Measurements from ENCODE around the gene ZNF507.
A peak's percentile ranks its signal among the peaks of the same experiment; 100 is the strongest.
"Not testable (repeated sequence)": the region's sequence is repeated elsewhere in the genome, so short reads cannot be mapped to it uniquely, and the experiment has no call there.

ZNF507 gene

DNA sequence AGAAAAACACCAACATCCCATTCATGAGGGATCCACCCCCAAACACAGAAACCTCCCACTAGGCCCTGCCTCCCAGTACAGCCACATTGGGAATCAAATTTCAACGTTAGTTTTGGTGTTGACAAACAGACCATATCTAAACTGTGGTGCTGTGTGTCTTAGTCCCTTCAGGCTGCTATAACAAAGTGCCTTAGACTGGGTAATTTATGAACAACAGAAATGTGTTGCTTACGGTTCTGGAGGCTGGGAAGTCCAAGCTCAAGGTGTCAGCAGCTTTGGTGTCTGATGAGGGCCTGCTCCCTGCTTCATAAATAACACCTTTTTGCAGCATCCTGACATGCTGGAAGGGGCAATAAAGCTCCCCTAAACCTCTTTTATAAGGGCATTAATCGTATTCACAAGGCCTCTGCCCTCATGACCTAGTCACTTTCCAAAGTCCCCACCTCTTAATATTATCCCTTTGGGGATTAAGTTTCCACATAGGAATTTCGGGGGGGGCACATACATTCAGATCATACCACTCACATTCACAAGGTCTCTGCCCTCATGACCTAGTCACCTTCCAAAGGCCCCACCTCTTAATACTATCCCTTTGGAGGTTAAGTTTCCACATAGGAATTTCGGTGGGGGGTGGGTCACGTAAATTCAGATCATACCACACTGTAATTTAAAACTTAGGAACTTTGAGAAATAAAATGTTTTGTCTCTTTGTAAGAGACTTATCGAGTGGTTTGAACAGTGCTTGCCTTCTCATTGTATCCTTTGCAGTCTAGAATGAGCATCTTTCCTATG lies 27.5 kb downstream of the ZNF507 start:
- ATAC-seq, result no peak

DNA sequence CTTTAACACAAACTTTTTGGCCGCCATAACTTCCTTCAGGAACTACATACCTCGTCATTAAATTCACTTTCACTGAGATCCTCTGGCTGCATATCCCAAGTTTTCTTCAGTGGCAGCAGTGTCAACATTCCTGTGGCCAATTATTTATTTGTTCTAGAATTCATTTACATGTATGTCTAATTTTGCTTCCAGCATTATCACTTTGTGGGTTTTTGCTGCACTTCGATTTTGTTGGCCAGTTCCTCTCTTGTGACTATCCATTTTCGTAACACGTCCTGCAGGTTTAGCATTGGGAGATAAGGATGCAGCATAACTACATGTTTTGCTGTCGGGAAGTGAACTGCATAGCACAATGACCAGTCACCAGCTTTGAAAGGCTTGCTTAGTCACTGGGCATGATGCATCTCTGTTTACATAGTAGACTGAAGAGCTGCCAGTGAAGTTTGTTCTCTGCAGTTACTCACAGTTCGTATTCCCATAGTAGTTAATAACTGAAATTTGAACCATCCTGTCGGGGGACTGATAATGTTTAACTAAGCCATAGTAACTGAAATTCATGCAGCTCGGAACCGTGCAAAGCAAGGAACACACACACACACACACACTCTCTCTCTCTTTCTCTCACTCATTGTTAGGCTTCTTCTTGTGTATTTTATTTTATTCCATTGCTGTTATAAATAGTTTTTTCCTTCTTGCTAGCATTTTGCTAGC lies 28.3 kb downstream of the ZNF507 start:
- no peak for ATAC-seq

DNA sequence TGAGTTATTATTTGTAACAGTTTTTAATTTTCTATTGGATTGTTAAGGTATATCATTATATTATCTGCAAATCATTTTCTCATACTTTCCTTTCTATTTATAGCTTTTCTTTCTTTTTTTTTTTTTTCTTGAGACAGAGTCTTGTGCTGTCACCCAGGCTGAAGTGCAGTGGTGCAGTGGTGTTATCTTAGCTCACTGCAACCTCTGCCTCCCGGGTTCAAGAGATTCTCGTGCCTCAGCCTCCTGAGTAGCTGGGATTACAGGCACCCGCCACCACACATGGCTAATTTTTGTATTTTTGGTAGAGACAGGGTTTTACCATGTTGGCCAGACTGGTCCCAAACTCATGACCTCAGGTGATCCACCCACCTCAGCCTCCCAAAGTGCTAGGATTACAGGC lies 29.0 kb downstream of the ZNF507 start:
- ATAC-seq, result not testable (repeated sequence)

DNA sequence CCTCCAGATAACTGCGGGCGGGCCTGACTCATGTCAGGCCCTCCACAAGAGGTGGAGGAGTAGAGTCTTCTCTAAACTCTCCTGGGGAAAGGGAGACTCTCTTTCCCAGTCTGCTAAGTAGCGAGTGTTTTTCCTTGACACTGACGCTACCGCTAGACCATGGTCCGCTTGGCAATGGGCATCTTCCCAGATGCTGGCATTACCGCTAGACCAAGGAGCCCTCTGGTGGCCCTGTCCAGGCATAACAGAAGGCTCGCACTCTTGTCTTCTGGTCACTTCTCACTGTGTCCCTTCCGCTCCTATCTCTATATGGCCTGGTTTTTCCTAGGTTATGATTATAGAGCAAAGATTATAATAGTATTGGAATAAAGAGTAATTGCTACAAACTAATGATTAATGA lies 31.7 kb downstream of the ZNF507 start:
- ATAC-seq, result not testable (repeated sequence)

DNA sequence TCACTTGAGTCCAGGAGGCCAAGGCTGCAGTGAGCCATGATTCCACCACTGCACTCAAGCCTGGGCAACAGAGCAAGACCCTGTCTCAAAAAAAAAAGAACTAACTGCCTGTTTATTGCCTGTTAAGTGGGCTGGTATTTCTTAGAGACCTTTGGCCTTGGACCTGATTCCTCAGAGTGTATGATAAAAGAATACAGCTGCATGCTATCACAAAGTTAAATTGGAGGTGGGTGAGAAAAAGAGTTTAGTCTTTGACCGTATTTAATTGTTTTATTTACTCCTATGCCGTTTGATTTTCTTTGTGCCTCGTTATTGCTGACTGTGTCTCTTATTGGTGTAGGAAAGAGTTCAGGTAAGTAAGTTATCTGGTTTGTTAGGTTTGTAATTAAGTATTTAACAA lies 34.9 kb downstream of the ZNF507 start:
- ATAC-seq, result no peak

DNA sequence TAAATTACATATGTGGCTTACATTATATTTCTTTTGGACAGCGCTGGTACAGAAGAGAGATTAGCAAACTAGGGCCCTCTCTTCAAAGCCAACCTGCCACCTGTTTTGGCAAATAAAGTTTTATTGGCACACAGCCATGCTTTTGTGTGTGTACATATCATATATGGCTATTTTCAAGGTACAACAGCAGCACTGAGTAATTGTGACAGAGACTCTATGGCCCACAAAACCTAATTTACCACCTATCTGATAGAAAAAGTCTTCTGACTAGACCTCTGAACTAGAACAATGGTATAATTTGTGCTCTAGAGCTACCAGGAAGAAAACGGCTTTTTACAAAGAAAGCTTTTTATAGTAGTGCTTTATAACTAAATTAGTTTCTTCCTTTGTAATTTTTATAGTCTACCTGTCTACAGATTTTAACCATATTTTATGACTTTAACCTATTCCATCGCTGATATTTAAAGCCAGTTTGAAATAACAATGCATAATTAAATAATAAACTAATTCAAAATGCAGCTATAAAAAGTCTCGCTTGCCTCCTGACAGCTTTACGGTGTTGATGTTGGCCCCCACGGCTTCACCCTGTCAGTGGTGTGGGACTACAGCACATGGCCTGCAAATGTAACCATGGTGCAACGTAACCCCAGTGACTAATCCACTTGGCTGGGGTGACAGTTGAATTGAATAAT lies 42.4 kb downstream of the ZNF507 start:
- no peak for ATAC-seq

DNA sequence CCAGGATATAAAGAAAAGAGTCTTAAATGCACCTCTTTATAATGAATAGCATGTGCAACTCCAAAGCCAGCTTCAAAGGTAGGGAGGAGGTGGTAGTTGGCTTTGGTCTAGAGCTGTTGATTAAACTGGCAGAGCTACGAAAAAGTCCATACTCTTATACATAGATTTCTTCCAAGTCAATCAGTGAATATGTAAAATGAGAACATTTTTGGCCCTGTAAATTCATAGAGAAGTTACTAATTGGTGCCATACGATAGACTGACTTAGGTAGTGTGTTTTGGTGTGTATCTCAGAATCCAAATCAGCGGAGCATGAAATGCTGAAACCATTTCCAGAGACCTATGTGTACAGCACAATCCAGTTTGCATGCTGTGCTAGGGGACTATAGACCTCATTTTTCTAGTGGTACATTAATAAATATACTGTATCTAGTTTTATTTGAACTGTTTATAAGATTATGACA lies 43.0 kb downstream of the ZNF507 start:
- ATAC-seq, result no peak

DNA sequence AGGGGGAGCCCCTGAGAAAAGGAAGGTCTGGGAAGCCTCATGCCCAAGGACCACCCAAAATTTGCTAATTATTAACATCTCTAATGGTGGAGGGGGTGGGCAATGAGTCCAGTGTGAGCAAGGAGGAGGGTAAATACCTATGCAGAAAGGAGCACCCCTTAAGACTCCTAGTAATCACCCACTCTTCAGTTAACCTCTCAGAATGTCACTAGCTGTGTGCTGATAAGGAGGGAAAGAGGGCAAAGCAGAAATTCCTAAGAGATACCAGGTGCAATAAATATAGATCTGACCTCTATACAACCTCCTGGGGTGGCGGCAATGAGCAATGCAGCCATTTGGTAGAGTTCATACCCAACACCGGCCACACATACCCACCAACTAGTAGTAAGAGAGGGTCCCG lies 47.5 kb downstream of the ZNF507 start:
- ATAC-seq, result no peak

DNA sequence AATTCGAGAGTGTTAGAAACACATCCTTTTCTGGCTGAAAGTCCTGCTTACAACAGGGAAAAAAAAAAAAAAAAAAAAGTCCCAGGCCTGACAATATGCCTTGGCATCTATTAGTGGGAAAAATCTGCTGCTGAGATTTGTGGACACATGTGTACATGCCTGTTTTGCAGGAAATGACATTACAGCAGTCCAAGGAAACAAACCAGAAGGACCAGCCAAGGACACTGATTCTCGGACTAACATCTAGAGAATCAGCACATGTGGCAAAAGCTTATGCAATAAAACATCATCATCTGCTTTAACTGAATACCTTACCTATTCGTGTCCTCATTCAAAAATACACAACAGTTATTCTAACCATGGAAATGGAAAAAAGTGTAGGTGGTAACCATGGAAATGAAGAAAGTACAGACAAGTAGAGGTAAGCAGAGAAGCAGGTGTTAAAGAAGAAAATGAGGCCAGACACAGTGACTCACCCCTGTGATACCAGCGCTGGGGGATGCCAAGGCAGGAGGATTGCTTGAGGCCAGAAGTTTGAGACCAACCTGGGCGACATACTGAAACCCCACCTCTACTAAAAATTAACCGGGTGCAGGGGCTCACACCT lies 50.7 kb downstream of the ZNF507 start:
- peak; percentile 85 to 91 for ATAC-seq

DNA sequence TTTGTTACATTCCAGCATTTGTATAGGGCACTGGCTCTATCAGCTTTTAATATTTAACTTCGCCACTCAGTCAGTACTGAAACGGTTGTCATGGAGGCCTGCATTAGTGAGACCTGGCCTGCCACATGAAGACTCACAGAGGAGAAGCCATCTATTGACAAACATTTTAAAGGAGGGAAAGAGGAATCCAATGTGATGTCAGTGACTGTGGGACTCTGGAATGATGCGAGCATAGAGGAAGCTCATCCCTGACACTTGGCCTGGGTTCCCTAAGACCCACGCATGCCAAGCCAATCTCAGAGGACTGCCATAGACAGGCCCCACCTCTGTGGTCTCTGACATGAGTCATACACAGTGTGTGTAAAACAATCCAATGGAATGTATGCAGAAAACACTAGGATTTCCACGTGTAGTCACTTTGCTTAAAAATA lies 52.3 kb downstream of the ZNF507 start:
- no peak for ATAC-seq

DNA sequence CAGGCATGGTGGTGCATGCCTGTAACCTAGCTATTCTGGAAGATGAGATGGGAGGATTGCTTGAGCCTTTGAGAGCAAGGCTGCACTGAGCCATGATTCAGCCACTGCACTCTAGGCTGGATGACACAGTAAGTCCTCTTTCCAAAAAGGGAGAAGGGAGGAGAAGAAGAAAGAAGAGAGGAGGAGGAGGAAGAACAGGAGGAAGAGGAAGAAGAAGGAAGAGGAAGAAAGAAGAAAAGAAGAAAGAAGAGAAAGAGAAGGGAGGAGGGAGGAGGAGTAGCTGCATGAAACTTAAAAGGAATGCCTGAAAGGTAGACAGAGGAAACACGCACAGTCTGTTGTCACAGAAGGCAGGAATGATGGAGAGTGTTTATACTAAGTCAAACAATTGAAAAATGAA lies 56.6 kb downstream of the ZNF507 start:
- no peak for ATAC-seq

DNA sequence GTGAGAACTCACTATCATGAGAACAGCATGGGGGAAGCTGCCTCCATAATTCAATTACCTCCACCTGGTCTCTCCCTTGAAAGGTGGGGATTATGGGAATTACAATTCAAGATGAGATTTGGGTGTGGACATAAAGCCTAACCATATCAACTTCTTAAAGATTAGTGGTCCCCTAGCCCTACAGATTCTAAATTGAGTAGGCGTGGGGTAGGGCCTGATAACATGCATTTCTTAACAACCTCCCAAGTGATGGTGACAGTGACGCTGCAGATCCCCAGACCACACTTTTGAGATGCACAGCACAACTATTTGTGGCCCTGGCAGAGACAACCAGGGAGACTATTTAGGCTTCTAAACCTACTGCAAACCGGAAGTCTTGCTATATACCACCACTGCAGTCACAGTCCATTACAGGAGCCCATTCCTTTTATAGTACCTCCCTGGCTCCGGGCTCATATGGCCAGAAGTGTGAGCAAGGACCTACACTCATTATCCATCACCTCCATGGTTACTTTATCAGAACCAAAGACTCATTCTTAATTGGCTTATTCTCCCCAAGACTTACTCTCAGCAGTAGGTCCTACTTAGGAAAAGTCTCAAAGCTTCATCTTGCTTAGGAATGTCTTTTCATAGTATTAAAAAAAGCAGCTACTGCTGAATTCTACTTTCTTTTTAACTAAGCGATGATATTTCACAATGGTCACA lies 58.0 kb downstream of the ZNF507 start:
- ATAC-seq, result no peak

DNA sequence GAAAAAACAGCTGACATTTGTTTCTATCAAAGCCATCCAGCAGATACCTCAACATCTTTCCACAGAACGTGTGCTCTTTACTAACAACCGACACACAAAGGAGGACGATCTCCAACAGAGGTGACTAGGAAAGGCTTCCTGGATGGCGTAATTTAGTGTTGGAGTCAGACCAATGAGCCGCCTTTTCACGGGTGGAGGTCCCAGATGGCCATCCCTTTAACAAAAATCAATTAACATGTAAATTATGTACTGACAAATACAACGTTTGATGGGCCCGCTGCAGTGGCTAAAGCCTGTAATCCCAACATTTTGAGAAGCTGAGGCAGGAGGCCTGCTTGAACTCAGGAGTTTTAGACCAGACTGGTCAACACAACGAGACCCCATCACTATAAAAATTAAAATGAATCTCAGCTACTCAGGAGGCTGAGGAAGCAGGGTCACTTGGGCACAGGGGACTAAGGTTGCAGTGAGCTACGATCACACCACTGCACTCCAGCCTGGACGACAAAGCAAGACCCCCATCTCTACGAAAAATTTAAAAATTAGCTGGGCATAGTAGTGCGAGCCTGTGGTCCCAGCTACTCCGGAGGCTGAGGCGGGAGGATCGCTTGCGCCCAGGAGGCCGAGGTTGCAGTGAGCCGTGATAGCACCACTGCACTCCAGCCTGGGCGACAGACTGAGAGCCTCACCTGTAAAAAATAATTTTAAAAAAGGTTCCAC lies 59.0 kb downstream of the ZNF507 start:
- ATAC-seq, result no peak

DNA sequence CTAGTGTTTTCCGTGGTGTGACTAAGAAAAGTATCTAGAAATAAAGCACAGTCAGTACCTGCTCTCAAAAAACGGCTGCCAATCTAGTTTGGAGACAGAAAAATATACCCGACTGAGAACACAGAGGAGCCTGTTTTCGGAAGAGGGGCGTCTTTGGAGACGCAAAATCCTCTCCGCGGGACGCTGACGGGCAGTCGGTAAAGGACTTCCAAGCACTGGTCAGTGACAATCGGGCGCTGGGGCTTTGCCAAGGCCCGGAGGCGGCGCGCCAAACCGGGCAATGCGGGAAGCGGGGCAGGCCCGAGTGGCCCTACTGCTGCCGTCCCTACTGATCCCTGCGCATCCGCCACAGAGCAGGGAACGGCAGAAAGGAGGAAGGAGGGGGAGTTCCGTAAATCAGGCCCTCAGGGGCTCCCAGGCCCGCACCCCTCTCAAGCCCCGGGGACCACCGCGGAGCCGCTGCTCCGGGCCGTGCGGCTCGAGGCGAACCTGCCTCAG lies 59.6 kb downstream of the ZNF507 start:
- peak; percentile 1 to 3 for ATAC-seq

DNA sequence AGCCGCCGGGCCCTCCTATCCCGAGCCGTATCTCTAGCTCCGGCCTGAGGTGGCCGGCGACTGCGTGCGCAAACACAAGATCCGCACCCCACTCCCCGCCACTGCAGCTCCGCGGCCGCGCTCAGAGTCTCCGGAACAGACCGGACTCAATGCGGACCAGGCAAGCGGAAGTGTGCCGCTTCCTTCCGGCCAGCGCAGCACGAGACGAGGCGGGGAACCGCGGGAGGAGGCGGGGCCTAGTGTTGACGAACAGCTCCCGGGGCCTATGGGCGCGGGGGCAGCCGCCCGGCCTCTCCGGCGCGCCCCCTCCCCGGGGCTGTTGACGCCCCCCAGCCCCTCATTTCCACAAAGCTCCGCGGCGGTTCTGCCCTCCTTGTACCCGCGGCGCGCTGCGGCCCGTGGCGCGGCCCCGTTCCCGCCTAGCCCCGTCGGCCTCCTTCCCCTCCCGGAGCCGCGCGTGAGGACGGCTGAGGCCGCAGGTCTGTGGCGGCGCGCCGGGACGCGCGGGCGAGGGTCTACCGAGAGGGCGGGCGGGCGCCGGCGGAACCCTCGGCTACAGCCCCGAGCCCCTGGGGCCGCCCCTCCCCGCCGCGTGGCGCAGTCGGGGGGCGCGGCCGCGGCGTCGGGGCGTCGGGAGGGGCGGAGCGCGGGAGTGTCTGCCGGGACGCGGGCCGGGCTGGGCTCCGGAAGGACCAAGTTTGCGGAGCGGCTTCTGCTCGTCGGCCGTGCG lies 60.2 kb downstream of the ZNF507 start, which contains the start of gene DPY19L3:
TSS of gene DPY19L3 (plus strand) at position 340 of the 730 bp plus-strand sequence. CDS start 2,484 bp downstream, outside the sequence.
- ATAC-seq, result peak; percentile 96 to 97

DNA sequence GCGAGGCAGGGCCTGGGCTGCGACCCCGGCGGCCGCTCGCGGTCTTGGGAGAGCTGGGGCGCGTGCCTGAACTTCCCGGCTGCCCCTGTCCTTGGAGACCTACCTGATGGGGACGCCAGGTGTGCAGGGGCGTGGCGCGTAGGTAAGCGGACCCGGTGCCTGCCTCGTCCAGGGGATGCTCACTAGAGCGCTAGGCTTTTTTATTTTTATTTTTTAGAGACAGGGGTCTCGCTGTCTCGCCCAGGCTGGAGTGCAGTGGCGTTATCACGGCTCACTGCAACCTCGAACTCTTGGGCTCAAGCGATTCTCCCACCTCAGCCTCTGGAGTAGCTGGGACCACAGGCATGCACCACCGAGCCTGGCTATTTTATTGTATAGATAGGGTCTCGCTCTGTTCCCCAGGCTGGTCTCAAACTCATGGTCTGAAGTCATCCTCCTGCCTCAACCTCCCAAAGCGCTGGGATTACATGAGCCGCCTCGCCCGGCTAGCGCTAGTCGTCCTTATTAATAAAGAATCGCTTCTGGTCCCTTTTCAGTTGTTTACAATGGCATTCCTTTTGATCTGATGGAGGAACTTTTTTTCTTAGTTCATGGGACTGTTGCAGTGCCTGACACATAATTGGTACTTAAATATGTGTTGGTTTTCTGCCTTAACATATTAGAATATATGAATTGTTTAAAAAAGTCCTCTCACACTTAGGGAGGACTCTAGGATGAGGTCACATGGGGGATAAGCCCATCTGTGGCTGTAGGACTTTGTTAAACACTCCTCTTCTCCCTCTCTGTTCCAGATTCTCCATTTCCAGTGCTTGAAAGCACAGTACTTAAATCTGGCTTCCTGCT lies 61.0 kb downstream of the ZNF507 start:
- ATAC-seq, result no peak

DNA sequence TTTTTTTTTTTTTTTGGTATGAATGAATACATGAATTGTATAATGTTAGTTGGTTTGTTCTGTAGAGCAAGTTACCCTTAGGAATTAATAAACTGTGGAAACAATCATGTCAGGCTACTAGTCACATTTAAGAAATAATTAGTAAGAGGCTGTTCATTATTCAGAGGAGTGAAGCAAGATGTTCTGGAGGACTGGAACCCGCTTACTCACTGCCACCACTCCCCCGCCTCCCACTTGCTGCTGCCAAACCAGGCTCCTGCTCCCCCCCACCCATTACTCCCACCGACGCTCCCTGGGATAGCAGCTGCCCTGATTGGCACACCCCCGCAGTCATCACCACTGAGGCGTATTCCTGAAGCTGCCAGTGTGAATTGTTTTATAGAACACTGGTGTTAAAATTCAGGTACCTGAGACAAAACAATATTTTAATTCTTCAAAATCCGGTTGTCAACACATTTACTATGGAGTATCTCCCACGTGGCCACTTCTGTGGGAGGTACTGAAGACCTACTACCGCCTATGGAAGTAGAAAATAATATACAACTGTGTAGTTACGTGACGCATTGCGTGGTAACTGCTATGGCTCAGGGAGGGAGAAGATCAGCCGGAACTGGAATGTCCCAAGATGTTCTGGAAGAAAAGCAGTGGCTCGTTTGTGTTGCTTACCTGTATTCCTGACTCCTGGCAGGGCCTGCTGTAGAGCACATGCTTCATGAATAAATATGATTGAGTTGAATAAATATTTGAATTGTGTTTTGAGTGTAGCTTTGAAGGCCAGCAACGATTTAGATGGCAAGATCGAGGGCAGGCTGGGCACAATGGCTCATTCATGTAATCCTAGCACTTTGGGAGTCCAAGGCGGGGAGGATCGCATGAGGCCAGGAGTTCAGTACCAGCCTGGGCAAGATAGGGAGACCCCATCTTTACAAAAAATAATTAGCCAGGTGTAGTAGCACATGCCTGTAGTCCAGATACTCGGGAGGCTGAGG lies 61.9 kb downstream of the ZNF507 start:
- ATAC-seq, result no peak

DNA sequence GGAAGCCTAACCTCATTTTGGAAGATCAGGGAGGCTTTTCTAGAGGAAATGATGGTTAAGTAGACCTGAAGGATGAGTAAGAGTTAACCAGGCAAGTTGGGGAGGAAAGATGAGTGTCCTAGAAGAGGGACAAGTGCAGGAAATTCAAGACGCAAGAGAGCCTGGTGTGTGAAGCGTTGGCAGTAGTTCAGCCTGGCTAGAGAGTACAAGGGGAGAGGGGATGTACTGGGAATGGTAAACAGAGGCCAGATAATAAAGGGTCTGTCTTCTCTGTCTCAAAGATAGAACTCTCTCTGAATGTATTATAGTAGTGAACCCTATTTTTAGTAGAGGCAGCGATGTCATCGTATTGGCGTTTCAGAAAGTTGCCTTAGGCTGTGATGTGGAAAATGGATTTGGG lies 69.8 kb downstream of the ZNF507 start:
- no peak for ATAC-seq

All from activated CD4-positive, CD25-positive, alpha-beta regulatory T cell treated with anti-CD3 and anti-CD28 coated beads, Interleukin-2, amount 50 U/mL, for 24 hours (primary cell).